PFSK-1 (cell line): Measurements from ENCODE around the gene MYG1.

ENCODE experiments used
- FOXP2 ChIP-seq: optimal IDR thresholded peaks from 2 replicates; pipeline ENCODE3; 2011; ENCODE audit warnings: borderline replicate concordance, control low read depth, inconsistent platforms; ENCODE audit not compliant: insufficient read depth; ENCODE audit errors: extremely low read length, extremely low read depth
- POLR2AphosphoS5 ChIP-seq: IDR thresholded peaks from 2 replicates; pipeline ENCODE4 v1.6.1; 2012; ENCODE audit warnings: low read depth, mild to moderate bottlenecking, control low read depth, low read length, moderate library complexity
- SIN3A ChIP-seq: IDR thresholded peaks from 2 replicates; pipeline ENCODE4 v1.6.1; 2012; ENCODE audit warnings: mild to moderate bottlenecking, low read length, moderate library complexity, borderline replicate concordance; ENCODE audit not compliant: insufficient read depth
- TAF1 ChIP-seq: IDR thresholded peaks from 2 replicates; pipeline ENCODE4 v1.6.1; 2012; ENCODE audit warnings: low read length, control low read depth, borderline replicate concordance; ENCODE audit not compliant: insufficient read depth
- TF ChIP-seq, protein P1 (sequence below), 2 experiments: IDR thresholded peaks; 2 replicates each; pipeline versions ENCODE4 v1.6.1 to v1.8.0; 2011 to 2012; ENCODE audit warnings: low read depth in 2 of 2, low read length in 2 of 2, control low read depth in 1 of 2, inconsistent platforms in 1 of 2, mild to moderate bottlenecking in 1 of 2, moderate library complexity in 1 of 2; ENCODE audit not compliant: insufficient read depth in 1 of 2

Gene MYG1

DNA sequence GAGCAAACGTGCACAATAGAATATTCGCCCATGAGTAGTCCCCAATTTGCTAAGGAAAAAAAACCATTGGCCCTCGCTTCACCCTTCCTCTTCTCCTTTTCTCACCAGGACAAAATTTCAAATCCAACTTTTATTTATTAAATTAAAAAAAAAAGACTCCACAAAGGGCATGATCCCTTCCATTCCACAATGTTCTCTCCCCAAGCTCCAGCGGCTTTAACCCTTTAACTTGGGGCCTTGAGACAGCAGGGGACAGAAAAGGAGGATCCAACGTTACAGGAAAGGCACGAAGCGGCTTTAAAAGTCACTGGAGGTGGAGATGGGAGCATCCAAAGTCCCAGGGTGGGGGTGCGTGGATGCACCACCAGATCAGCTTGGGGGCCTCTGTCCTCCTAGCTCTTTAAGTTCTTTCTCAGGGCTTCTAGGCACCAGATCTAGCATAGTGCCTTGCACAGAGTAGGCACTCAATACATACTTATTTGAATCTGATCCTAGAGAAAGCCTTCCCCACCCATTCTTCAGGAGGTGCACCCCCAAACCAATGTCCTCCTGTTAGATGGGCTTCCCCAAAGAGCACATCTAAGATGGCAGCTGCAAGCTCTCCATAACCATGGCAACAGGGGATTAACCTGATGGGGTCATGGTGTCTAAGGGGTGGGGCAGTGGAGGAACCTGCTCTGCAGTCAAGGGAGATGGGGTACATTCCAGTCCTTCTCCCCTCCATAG, 27.1 kb downstream of the MYG1 start:
- TF ChIP-seq SIN3A, result no peak
- TF ChIP-seq, protein P1, sequence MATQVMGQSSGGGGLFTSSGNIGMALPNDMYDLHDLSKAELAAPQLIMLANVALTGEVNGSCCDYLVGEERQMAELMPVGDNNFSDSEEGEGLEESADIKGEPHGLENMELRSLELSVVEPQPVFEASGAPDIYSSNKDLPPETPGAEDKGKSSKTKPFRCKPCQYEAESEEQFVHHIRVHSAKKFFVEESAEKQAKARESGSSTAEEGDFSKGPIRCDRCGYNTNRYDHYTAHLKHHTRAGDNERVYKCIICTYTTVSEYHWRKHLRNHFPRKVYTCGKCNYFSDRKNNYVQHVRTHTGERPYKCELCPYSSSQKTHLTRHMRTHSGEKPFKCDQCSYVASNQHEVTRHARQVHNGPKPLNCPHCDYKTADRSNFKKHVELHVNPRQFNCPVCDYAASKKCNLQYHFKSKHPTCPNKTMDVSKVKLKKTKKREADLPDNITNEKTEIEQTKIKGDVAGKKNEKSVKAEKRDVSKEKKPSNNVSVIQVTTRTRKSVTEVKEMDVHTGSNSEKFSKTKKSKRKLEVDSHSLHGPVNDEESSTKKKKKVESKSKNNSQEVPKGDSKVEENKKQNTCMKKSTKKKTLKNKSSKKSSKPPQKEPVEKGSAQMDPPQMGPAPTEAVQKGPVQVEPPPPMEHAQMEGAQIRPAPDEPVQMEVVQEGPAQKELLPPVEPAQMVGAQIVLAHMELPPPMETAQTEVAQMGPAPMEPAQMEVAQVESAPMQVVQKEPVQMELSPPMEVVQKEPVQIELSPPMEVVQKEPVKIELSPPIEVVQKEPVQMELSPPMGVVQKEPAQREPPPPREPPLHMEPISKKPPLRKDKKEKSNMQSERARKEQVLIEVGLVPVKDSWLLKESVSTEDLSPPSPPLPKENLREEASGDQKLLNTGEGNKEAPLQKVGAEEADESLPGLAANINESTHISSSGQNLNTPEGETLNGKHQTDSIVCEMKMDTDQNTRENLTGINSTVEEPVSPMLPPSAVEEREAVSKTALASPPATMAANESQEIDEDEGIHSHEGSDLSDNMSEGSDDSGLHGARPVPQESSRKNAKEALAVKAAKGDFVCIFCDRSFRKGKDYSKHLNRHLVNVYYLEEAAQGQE (IDR thresholded peaks at IDR 0.05; ENCODE audit: insufficient read depth in 1 of 2, low read depth in 2 of 2, low read length in 2 of 2), result no peak
- TF ChIP-seq POLR2AphosphoS5, result no peak
- TF ChIP-seq TAF1, result no peak
- no peak for TF ChIP-seq FOXP2

DNA sequence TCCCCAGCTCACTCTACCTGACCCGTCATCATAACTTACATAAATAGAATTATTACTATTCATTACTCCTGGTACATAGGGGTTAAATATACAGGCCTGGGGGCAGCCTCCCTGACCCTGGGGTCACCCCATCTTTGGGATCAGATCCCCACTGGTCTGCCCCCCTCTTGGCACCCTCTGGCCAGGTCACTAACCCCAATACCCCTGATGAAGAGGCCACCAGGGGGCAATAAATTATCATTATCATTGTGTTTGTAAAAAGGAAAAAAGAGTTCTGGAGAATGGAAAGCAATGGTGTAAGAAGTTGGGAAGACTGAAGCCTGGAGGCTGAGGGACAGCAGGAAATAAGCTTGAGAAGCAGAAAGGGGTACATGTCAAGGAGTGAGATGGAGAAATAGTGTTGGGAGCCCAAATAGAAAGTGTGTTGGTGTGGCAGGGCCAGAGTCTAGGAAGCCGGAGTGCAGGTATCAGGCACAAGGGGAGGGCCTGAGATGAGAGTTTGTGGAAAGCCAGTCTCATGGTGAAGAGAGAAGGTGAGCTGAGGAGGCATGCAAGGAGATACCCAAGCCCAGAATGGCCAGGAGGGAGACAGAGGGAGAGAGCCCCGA, 28.0 kb downstream of the MYG1 start:
- TF ChIP-seq POLR2AphosphoS5 (no peak), TAF1 (no peak), SIN3A (no peak), FOXP2 (no peak)
- TF ChIP-seq, protein P1 (IDR thresholded peaks at IDR 0.05; ENCODE audit: insufficient read depth in 1 of 2, low read depth in 2 of 2, low read length in 2 of 2), result no peak

DNA sequence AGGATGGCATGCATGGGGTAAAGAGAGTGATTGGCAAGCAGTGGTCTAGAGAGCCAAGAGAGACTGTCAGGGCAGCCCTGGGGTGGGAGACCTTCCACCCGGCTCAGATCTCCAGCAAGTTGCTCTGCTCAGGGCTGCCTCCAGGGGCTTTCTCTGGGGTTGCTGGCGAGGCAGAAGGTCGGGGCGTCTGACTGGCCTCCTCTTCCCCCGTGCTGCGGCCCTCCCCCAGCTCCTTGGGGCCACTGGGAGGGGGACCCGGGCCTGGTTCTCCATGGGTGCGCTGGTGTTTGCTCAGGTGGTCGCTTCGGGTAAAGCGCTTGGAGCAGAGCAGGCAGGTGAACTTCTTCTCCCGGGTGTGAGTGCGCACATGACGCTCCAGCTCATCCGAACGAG, 28.5 kb downstream of the MYG1 start:
- no peak for TF ChIP-seq TAF1
- no peak for TF ChIP-seq FOXP2
- TF ChIP-seq SIN3A, result no peak
- no peak for TF ChIP-seq POLR2AphosphoS5
- TF ChIP-seq, protein P1 (IDR thresholded peaks at IDR 0.05; ENCODE audit: insufficient read depth in 1 of 2, low read depth in 2 of 2, low read length in 2 of 2), result no peak

DNA sequence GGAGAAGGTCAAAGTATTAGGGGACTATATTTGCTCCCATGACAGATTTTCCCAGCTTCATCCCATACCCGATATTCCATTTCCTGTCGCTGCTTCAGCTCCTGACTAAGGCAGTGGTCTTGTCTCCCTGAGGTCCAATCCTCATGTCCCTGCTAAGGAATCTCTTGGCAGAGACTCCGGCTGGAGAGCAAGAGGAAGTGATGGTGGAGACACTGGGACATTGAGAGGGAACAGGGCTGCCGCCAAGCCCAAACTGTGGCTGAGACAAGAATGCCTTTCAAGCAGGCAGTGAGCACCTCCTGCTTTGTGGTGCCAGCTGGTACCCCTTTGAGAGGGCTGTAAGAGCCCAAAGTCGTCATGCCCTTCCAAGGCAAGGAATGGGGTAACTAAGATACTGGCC, 31.2 kb downstream of the MYG1 start:
- no peak for TF ChIP-seq SIN3A
- TF ChIP-seq, protein P1 (IDR thresholded peaks at IDR 0.05; ENCODE audit: insufficient read depth in 1 of 2, low read depth in 2 of 2, low read length in 2 of 2), result no peak
- no peak for TF ChIP-seq FOXP2
- TF ChIP-seq TAF1, result no peak
- TF ChIP-seq POLR2AphosphoS5, result no peak
